ENCODE measurements around the gene MPZL1.

DNA sequence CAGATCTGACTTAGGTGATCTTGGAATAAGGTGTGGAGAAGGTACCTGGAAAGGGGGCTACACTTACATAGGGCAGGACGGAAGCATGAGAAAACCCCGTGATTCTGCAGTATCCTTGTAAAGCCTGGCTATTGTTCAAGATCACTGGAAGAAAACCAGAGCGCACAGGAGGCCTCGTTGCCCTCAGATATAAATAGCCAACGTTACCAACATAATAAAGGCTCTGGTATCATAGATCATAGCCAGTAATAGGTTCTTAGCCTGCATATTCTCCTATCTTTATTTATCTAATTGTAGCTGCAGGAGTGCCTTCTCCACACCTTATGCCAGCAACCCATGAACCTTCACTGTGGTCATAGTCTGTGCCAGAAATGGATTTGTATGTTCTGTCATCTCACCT, 35.9 kb upstream of the MPZL1 start:
- no peak for TF ChIP-seq POLR2A (IDR thresholded peaks at IDR 0.05)
- TF ChIP-seq, protein P1, sequence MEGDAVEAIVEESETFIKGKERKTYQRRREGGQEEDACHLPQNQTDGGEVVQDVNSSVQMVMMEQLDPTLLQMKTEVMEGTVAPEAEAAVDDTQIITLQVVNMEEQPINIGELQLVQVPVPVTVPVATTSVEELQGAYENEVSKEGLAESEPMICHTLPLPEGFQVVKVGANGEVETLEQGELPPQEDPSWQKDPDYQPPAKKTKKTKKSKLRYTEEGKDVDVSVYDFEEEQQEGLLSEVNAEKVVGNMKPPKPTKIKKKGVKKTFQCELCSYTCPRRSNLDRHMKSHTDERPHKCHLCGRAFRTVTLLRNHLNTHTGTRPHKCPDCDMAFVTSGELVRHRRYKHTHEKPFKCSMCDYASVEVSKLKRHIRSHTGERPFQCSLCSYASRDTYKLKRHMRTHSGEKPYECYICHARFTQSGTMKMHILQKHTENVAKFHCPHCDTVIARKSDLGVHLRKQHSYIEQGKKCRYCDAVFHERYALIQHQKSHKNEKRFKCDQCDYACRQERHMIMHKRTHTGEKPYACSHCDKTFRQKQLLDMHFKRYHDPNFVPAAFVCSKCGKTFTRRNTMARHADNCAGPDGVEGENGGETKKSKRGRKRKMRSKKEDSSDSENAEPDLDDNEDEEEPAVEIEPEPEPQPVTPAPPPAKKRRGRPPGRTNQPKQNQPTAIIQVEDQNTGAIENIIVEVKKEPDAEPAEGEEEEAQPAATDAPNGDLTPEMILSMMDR (IDR thresholded peaks at IDR 0.05): no peak

Data from vagina (tissue), 2 donors.